HG03442 (cell line): ENCODE measurements around the gene POU5F1.
A peak's percentile ranks its signal among the peaks of the same experiment; 100 is the strongest.
"Not testable (repeated sequence)": the region's sequence is repeated elsewhere in the genome, so short reads cannot be mapped to it uniquely, and the experiment has no call there.

Source experiments
- ATAC-seq: cut with Tn5 transposase; IDR thresholded peaks from one replicate; pipeline ENCODE4 v1.9.1; 2021; ENCODE audit warnings: mild to moderate bottlenecking, moderate library complexity; ENCODE audit not compliant: unreplicated experiment

The POU5F1 gene

DNA sequence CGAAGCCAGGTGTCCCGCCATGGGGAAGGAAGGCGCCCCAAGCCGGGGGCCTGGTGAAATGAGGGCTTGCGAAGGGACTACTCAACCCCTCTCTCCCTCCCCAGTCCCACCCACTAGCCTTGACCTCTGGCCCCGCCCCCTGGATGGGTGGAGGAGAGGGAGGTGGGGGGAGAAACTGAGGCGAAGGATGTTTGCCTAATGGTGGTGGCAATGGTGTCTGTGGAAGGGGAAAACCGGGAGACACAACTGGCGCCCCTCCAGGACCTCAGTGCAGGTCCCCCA, at the start of gene POU5F1:
Gene POU5F1 (minus strand): TSS at position 83 of the 282 bp plus-strand sequence. CDS start 62 bp downstream, at position 21.
- no peak for ATAC-seq

DNA sequence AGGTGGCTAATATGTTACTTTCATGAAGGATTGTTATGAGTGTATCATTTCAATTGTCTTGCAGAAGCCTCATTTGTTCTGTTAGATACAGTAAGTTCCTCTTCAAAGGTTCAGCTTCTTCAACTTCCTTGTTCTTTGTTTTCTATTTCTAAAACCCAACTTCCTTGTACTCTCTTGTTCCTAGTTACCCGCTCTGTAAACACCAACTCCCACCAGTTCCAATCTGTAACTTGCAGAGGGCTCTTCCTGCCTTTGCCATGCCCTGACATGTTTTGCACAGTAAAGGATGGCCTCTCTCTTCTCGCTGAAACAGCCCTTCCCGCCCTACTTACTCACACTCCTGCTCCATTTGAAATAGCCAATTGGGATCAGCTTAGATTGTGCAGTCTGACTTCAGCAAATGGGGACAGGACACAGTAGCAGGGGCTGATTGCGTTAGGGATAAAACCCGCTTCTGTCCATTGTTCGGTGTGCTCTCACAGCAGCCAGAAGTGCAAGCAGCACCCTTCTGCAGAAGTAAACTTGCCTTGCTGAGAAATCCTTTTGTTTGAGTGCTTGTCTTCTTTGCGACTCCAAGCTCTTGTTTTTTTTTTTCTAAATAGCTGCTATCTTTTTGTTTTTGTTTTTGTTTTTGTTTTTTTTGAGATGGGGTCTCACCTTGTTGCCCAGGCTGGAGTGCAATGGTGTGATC, 45.9 kb upstream of the POU5F1 start:
- no peak for ATAC-seq

DNA sequence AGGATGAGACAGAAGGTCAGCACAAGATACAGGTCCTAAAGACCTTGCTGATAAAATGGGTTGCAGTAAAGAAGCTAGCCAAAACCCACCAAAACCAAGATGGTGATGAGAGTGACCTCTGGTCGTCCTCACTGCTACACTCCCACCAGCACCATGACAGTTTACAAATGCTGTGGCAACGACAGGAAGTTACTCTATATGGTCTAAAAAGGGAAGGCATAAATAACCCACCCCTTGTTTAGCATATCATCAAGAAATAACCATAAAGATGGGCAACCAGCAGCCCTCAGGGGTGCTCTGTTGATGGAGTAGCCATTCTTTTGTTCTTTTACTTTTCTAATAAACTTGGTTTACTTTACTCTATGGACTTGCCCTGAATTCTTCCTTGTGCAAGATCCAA, 44.7 kb upstream of the POU5F1 start:
- ATAC-seq, result not testable (repeated sequence)

DNA sequence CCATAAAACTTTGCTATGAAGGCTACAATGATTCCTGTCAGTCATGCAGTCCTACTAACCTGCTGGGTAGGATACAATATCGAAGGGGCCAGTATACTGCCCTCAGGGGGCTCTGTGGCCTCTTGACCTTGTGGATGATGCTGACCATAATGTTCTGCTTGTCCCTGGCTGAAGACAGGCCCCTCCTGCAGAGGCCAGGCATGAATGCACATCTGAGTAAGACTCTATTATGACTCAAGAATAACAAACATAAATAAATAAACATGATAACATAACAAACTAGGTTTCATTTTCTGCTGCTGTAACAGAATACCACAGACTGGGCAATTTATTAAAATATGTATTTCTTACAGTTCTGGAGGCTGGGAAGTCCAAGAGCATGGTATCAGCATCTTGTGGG, 44.0 kb upstream of the POU5F1 start:
- no peak for ATAC-seq

DNA sequence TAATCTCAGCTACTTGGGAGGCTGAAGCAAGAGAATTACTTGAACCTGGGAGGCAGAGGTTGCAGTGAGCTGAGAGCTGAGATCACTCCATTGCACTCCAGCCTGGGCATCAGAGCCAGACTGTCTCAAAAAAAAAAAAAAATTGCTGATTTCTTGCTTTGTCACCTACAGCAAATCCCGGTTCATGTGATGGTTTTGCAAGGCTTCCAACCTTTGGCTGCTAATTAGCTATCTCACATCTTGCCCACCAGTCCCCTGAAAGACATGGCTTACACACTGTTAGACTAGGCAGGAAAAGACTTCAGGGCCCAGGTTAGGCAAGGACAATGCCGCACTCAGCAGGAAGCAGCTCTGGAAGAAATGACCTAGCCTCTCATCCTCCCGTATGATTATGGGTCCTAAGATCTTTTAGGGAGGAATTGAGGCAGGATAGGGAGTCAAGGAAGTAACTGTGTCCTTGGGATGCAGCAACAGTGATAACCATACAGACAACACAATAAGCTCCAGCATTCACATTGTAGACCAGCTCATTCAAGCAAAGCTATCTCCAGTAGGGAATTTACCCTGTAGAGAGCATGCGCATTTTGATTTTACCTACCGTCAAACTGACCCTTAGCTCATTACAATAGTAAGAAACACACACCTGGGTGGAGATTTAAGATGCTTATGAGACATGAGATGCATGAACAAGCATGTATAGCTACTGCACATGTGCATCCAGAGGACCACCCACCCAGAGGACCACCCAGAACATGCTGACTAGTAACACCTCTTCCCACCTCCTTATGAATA, 40.5 kb upstream of the POU5F1 start:
- no peak for ATAC-seq

GRCh38 chr6:31210123-31210522, 39.6 kb upstream of the POU5F1 start:
- no peak for ATAC-seq

- no peak for ATAC-seq
Measured at GRCh38 chr6:31209137-31209536, 38.7 kb upstream of the POU5F1 start.

- no peak for ATAC-seq
Measured at GRCh38 chr6:31208506-31208905, 38.0 kb upstream of the POU5F1 start.

DNA sequence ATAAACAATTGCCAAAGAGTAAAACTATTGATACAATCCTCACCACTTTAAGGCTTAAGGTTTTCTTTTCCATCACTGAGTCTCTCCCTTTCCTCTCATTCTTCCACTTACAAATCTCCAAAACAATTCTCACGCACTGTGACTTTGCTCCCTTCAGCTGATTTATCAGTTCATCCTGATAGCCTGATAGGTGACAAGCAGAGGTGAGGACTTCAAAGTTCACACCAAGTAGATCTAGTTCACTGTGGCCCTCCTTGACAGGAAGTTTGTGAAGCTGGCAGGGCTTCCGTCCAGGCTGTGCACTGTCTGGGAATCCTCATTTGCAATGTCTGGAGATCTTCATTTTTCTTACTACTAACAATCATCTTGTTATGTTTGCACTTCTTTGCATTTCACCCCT, 35.2 kb upstream of the POU5F1 start:
- no peak for ATAC-seq

DNA sequence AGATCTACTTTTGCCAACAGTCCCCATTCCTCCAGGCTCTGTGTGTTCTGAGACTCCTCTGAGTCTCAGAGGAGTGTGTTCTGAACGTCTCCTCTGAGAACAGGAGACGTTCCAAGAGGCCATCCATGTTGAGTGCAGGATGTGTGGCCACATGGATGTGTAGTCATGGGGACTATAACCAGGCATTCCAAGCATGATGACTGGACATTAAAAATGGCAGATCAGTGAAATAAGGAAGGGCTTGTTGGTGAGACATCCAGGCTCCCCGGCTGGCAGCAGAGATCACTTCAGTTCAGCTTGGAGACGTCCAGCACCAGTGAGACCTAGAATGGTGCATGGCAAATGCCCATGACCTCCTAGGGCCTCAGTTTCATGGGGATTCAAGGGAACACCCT, 34.3 kb upstream of the POU5F1 start:
- ATAC-seq, result no peak

GRCh38 chr6:31203345-31203979, 33.0 kb upstream of the POU5F1 start:
- ATAC-seq, result peak; percentile 54

DNA sequence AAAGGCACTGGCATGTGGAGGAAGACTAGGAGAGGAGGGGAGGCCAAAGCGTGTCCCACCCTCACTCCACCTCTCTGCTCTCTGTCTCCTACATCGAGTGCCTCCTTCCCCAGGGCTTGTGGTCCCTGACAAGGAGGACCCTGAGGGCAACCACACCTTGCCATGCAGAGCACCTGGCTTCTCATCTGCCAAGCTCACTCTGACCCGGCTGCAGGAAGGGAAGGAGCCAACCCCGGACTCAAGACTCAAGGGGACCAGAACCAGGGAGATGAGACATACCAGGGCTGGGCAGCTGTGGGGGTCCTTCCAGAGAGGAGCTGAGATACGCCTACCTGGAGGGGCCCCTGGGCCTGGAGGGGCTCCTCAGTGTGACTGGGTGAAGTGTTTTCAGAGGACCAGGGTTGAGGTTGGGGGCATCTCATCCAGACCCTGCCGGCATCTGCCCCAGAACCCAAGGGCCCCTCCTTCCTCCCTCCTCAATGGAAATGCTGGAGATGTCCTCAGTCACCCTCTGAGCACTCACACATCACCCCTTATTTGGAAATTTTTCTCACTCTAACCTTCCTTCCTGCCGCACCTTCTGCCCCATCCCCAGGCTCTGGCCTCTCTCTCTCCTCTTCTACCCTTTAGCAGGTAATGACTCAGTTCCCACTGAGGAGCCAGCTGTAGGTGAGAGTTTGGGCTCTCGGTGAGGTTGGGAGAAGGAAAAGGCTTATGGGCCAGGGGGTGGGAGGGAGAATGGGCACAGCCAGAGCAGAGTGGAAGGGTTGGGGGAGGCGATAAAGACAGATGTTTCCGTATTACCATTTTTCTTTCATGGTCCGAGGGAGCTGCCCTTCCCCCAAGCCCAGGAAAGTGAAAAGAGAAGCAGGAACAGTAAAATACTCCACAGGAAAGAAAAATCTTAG, 32.0 kb upstream of the POU5F1 start:
- no peak for ATAC-seq

DNA sequence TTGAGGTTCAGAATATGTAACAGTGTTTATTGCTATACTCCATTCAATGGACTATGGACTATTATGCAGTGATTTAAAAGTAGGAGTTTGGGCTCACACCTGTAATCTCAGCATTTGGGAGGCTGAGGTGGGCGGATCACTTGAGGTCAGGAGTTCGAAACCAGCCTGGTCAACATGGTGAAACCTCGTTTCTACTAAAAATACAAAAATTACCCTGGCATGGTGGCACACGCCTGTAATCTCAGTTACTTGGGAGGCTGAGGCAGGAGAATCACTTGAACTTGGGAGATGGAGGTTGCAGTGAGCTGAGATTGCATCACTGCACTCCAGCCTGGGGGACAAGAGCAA, 28.6 kb upstream of the POU5F1 start:
- not testable (repeated sequence) for ATAC-seq

- peak; percentile 71 for ATAC-seq
Measured at GRCh38 chr6:31197559-31198305, 27.2 kb upstream of the POU5F1 start.

- ATAC-seq, result not testable (repeated sequence)
Measured at GRCh38 chr6:31196251-31197022, 26.0 kb upstream of the POU5F1 start.

DNA sequence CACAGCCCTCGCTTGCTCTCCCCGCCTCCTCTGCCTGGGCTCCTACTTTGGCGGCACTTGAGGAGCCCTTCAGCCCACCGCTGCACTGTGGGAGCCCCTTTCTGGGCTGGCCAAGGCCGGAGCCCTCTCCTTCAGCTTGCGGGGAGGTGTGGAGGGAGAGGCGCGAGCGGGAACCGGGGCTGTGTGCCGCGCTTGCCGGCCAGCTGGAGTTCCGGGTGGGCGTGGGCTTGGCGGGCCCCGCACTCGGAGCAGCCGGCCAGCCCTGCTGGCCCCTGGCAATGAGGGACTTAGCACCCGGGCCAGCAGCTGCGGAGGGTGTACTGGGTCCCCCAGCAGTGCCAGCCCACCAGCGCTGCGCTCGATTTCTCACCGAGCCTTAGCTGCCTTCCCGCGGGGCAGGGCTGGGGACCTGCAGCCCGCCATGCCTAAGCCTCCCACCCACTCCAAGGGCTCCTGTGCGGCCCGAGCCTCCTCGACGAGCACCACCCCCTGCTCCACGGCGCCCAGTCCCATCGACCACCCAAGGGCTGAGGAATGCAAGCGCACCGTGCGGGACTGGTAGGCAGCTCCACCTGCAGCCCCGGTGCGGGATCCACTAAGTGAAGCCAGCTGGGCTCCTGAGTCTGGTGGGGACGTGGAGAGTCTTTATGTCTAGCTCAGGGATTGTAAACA, 25.0 kb upstream of the POU5F1 start:
- not testable (repeated sequence) for ATAC-seq

DNA sequence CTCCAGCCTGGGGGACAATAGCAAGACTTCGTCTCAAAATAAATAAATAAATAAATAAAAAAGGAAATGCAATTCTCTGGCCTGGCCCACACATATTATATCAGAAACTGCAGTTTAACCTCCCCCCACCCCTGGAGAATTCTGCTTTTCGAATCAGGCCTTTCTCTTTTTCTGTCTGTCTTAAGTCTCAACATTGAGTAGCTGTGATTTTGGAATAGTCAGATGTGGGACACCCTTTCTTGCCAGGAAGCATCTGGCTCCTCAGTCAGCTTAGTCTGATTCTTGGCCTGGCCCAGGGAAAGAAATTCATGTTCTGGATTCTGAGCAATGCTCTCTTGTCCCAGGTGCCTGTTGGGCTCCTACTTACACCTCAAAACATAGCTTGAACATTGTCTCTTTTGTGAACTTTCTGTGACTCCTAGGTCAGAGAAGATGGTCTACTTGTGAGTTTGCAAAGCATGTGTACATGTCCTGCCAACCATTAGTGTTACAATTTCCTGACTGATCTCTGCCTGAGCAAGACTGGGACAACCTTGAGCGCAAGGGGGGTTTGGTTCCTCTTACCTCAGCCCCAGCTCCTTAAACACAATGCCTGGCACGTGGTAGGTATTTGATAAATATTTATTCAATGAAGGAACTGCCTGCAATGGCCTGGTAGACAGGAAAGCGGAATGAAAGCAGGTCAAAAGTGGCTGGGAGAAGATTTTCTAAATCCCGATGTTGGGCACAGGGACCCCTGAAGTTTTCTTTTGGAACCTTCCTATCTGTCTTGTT, 23.8 kb upstream of the POU5F1 start:
- no peak for ATAC-seq

GRCh38 chr6:31193206-31193605, 22.7 kb upstream of the POU5F1 start:
- ATAC-seq, result no peak
